ENCODE measurements around the gene ACVR2B.
A peak's percentile ranks its signal among the peaks of the same experiment; 100 is the strongest.

Gene ACVR2B

GRCh38 chr3:38480930-38481329, 27.2 kb downstream of the ACVR2B start:
- DNase-seq (ENCODE audit: low read depth in 1 of 2, low spot score in 1 of 2), result no peak

- DNase-seq (ENCODE audit: low read depth in 1 of 2, low spot score in 1 of 2), result no peak
Observed at GRCh38 chr3:38482951-38483350, 29.3 kb downstream of the ACVR2B start.

- no peak for DNase-seq (ENCODE audit: low read depth in 1 of 2, low spot score in 1 of 2)
Observed at GRCh38 chr3:38487323-38487722, 33.6 kb downstream of the ACVR2B start.

- DNase-seq (ENCODE audit: low read depth in 1 of 2, low spot score in 1 of 2), result no peak
Observed at GRCh38 chr3:38488949-38489348, 35.3 kb downstream of the ACVR2B start.

GRCh38 chr3:38489766-38490165, 36.1 kb downstream of the ACVR2B start:
- no peak for DNase-seq (ENCODE audit: low read depth in 1 of 2, low spot score in 1 of 2)

GRCh38 chr3:38490281-38491030, 36.8 kb downstream of the ACVR2B start:
- DNase-seq (ENCODE audit: low read depth in 1 of 2, low spot score in 1 of 2), result no peak

- no peak for DNase-seq (ENCODE audit: low read depth in 1 of 2, low spot score in 1 of 2)
Observed at GRCh38 chr3:38491215-38491614, 37.5 kb downstream of the ACVR2B start.

- DNase-seq (ENCODE audit: low read depth in 1 of 2, low spot score in 1 of 2), result no peak
Observed at GRCh38 chr3:38493031-38493430, 39.3 kb downstream of the ACVR2B start.

- peak; percentile 92 to 93 for DNase-seq (ENCODE audit: low read depth in 1 of 2, low spot score in 1 of 2)
Observed at GRCh38 chr3:38496131-38496910, 42.6 kb downstream of the ACVR2B start, which contains the start of gene EXOG. EXOG (plus strand) TSS chr3:38496340; CDS start chr3:38496368, 28 bp downstream.

GRCh38 chr3:38497031-38497430, 43.3 kb downstream of the ACVR2B start:
- DNase-seq (ENCODE audit: low read depth in 1 of 2, low spot score in 1 of 2), result no peak

GRCh38 chr3:38500688-38501417, 47.2 kb downstream of the ACVR2B start:
- DNase-seq (ENCODE audit: low read depth in 1 of 2, low spot score in 1 of 2), result no peak

- DNase-seq (ENCODE audit: low read depth in 1 of 2, low spot score in 1 of 2), result no peak
Observed at GRCh38 chr3:38507120-38507519, 53.4 kb downstream of the ACVR2B start.

GRCh38 chr3:38509732-38510131, 56.0 kb downstream of the ACVR2B start:
- DNase-seq (ENCODE audit: low read depth in 1 of 2, low spot score in 1 of 2), result no peak

GRCh38 chr3:38510631-38511030, 56.9 kb downstream of the ACVR2B start:
- DNase-seq (ENCODE audit: low read depth in 1 of 2, low spot score in 1 of 2), result no peak

- no peak for DNase-seq (ENCODE audit: low read depth in 1 of 2, low spot score in 1 of 2)
Observed at GRCh38 chr3:38511546-38511945, 57.9 kb downstream of the ACVR2B start.

GRCh38 chr3:38515367-38515766, 61.7 kb downstream of the ACVR2B start:
- DNase-seq (ENCODE audit: low read depth in 1 of 2, low spot score in 1 of 2), result no peak

- no peak for DNase-seq (ENCODE audit: low read depth in 1 of 2, low spot score in 1 of 2)
Observed at GRCh38 chr3:38516669-38517068, 63.0 kb downstream of the ACVR2B start.

GRCh38 chr3:38519000-38519399, 65.3 kb downstream of the ACVR2B start:
- DNase-seq (ENCODE audit: low read depth in 1 of 2, low spot score in 1 of 2), result no peak

- no peak for DNase-seq (ENCODE audit: low read depth in 1 of 2, low spot score in 1 of 2)
Observed at GRCh38 chr3:38519651-38520050, 66.0 kb downstream of the ACVR2B start.

GRCh38 chr3:38521391-38521987, 67.8 kb downstream of the ACVR2B start:
- peak; percentile 11 to 24 for DNase-seq (ENCODE audit: low read depth in 1 of 2, low spot score in 1 of 2)

- DNase-seq (ENCODE audit: low read depth in 1 of 2, low spot score in 1 of 2), result no peak
Observed at GRCh38 chr3:38522002-38522401, 68.3 kb downstream of the ACVR2B start.
